Chondrocyte (in vitro differentiated cells): Measurements from ENCODE around the gene CCDC8. TPM values are rescaled to one million over a fixed set of nuclear protein-coding genes. Genes with fewer than 3 reads are reported as not detected.
"Not testable (repeated sequence)": the region's sequence is repeated elsewhere in the genome, so short reads cannot be mapped to it uniquely, and the experiment has no call there.

Source experiments
- DNase-seq: peaks from one replicate; pipeline ENCODE4 v3.0.0; 2021; ENCODE audit warnings: mixed read lengths, low spot score
- H3K27ac Mint-ChIP-seq: one replicate; pipeline ENCODE4 v1.8.0; 2021; ENCODE audit warnings: mild to moderate bottlenecking, moderate library complexity, mixed read lengths; ENCODE audit not compliant: unreplicated experiment
- H3K27me3 Mint-ChIP-seq: 2 replicates; pipeline ENCODE4 v1.8.0; 2021; ENCODE audit warnings: low read depth, mixed read lengths
- H3K36me3 Mint-ChIP-seq: 2 replicates; pipeline ENCODE4 v1.8.0; 2021; ENCODE audit warnings: low read depth, mixed read lengths
- H3K4me1 Mint-ChIP-seq: 2 replicates; pipeline ENCODE4 v1.8.0; 2021; ENCODE audit warnings: low read depth, mild to moderate bottlenecking, mixed read lengths
- H3K4me3 Mint-ChIP-seq: one replicate; pipeline ENCODE4 v1.8.0; 2021; ENCODE audit warnings: mild to moderate bottlenecking, moderate library complexity, mixed read lengths; ENCODE audit not compliant: unreplicated experiment
- H3K9me3 Mint-ChIP-seq: 2 replicates; pipeline ENCODE4 v1.8.0; 2021; ENCODE audit warnings: low read depth, mixed read lengths
- total RNA-seq: library from RNA; stranded (reverse); gene quantifications from 3 replicates; pipeline ENCODE4 v1.2.1, GENCODE V29; 2021
- TF ChIP-seq, protein P1 (sequence below): fragments of 200-600 bp; sonication (generic); IDR thresholded peaks from 2 replicates; pipeline ENCODE4 v1.5.0; 2021; ENCODE audit warnings: antibody characterized with exemption, mild to moderate bottlenecking, moderate library complexity

CCDC8 gene
- total RNA-seq, 1 donor from 2014 or later, result 39.3 TPM

DNA sequence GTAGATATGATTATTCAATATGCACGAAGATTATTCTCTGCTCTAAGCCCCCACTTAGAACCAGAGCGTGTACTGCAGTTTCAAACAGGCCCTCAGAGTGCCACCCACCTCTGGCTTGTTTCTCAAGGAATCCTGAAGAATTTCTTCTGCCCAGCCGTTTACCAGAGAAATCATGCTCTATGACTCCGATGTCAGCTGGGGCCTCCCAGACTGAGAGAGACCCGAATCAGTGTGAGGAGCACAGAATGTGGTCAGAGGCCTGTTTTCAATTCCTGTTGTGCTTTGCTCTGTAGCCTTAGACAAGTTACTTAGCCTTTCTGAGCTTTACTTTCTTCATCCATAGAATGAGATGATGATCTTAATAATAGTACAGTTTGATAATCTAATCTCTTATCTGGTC, 9.8 kb upstream of the CCDC8 start:
- no peak for DNase-seq
- no peak overlapping the region for H3K4me3 Mint-ChIP-seq
- H3K36me3 Mint-ChIP-seq, result no peaks in the 10 kb centered on the region
- H3K27me3 Mint-ChIP-seq, result no peaks in the 10 kb centered on the region
- no peaks in the 10 kb centered on the region for H3K9me3 Mint-ChIP-seq
- H3K27ac Mint-ChIP-seq, result no peak overlapping the region
- TF ChIP-seq, protein P1, sequence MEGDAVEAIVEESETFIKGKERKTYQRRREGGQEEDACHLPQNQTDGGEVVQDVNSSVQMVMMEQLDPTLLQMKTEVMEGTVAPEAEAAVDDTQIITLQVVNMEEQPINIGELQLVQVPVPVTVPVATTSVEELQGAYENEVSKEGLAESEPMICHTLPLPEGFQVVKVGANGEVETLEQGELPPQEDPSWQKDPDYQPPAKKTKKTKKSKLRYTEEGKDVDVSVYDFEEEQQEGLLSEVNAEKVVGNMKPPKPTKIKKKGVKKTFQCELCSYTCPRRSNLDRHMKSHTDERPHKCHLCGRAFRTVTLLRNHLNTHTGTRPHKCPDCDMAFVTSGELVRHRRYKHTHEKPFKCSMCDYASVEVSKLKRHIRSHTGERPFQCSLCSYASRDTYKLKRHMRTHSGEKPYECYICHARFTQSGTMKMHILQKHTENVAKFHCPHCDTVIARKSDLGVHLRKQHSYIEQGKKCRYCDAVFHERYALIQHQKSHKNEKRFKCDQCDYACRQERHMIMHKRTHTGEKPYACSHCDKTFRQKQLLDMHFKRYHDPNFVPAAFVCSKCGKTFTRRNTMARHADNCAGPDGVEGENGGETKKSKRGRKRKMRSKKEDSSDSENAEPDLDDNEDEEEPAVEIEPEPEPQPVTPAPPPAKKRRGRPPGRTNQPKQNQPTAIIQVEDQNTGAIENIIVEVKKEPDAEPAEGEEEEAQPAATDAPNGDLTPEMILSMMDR, result no peak
- peaks cover 16% of the 10 kb centered on the region for H3K4me1 Mint-ChIP-seq

DNA sequence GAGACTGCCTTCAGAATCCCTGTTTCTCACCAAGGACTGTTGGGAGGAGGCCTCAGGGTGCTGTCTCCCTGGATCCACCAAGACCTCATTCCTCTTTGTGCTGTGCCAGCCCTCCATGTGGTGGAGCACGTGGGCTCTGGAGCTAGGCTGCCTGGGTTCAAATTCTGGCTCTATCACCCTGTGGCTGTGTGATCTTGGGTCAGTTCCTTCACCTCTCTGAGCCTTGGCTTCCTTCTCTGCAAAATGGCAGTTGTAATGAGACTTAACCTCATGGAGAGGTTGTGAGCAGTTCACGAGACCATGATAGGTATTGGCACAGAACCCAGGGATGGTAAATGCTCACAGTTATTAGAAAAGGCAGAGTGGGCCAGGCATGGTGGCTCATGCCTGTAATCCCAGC, 9.0 kb upstream of the CCDC8 start:
- H3K9me3 Mint-ChIP-seq, result no peaks in the 10 kb centered on the region
- H3K4me3 Mint-ChIP-seq, result no peak overlapping the region
- DNase-seq, result no peak
- TF ChIP-seq, protein P1, result no peak
- peaks cover 17% of the 10 kb centered on the region for H3K4me1 Mint-ChIP-seq
- no peak overlapping the region for H3K27ac Mint-ChIP-seq
- H3K27me3 Mint-ChIP-seq, result no peaks in the 10 kb centered on the region
- no peaks in the 10 kb centered on the region for H3K36me3 Mint-ChIP-seq

DNA sequence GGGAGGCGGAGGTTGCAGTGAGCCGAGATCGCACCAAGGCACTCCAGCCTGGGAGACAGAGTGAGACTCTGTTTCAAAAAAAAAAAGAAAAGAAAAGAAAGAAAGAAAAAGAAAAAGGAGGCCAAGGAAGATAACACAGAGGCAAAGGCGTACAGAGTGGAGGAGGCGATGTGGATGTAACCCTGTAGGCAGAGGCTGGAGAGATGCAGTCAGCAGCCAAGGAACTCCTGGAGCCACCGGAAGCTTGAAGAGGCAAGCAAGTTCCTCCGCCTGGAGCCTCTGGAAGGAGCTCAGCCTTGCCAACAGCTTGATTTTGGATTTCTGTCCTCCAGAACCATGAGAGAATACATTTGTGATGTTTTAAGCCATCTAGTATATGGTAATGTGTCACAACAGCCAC, 6.7 kb upstream of the CCDC8 start:
- Mint-ChIP-seq H3K9me3 (no peaks in the 10 kb centered on the region), H3K4me3 (no peak overlapping the region), H3K36me3 (no peaks in the 10 kb centered on the region), H3K4me1 (peaks cover 24% of the 10 kb centered on the region), H3K27ac (no peak overlapping the region), H3K27me3 (no peaks in the 10 kb centered on the region)
- TF ChIP-seq, protein P1, result no peak
- no peak for DNase-seq

DNA sequence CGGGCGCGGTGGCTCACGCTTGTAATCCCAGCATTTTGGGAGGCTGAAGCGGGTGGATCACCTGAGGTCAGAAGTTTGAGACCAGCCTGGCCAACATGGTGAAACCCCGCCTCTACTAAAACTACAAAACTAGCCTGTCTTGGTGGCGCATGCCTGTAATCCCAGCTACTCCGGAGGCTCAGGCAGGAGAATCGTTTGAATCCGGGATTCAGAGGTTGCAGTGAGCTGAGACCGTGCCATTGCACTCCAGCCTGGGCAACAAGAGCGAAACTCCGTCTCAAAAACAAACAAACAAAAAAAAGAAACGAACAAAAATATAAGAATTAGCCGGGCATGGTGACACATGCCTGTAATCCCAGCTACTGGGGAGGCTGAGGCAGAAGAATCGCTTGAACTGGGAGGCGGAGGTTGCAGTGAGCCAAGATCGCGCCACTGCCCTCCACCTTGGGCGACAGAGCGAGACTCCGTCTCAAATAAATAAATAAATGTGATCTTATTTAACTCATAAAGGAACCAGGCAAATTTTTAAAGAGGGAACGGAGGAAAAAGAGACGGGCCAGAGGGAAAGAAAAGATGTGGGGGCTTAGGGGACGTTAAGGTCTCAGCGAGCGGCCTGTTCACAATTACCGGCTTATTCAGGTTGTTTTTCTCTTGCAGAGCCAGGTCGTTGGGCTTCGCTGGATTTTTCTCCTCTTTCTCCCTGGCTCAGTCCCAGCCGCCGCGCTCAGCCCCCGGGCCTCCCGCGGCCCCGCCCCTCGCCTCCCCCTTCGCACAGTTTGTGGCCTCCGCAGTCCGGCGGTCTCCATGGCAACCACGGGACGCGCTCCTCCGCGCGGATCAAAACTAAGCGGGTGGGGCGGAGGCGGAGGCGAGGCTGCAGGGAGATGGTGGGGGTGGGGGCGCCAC, 2.7 kb upstream of the CCDC8 start:
- Mint-ChIP-seq H3K4me1 (peaks cover 52% of the 10 kb centered on the region), H3K4me3 (peak overlapping the region; percentile 70), H3K27ac (peak overlapping the region; percentile 91)
- not testable (repeated sequence) for H3K9me3 Mint-ChIP-seq, H3K27me3 Mint-ChIP-seq, H3K36me3 Mint-ChIP-seq
- DNase-seq, result peak; percentile 98

DNA sequence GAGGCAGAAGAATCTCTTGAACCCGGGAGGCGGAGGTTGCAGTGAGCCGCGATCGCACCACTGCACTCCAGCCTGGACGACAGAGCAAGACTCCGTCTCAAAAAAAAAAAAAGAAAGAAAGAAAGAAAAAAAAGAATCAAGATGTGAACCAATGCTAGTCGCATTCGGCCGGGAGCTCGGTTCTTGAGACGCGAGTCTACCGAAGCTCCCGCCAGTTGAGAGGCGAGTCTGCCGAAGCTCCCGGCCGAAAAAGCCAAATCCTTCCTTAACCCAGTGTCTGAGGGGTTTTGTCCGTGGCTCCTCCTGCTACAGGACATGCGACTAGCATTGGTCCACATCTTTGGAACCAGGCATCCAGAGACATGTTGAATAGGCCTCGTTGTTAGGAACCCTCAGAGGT, 1.5 kb upstream of the CCDC8 start:
- H3K27ac Mint-ChIP-seq, H3K4me3 Mint-ChIP-seq, H3K9me3 Mint-ChIP-seq, DNase-seq, H3K27me3 Mint-ChIP-seq: not testable (repeated sequence)
- Mint-ChIP-seq H3K36me3 (peaks cover 12% of the 10 kb centered on the region), H3K4me1 (peaks cover 61% of the 10 kb centered on the region)

DNA sequence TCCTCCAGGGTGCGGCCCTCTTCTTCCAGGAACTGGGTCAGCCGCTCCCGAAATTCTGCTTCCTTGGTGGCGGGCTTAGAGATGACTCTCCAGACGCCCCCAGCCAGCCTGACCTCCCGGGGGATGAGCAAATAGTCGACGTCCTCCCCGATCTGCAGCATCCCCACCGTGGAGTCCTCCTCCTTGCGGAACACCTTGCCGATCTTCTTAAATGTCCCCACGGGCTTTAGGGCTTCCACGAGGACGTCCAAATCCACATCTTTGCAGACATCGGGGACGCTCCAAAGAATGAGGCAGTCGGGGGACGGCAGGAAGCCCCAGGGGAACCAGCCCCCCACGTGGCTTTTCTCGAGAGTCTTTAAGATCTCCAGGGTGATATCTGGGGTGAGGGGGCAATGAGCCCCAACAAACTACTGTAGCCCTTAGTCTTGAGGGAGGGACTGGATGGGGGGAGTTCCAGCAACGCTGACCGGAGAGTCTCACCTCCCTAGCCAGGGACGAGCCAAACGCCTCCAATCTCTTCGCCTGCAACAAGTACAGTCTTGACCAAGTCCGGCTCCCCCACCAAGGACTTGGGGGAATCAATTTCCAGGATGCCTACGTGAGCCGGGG, 608 bp downstream of the CCDC8 start:
- no peak for DNase-seq
- Mint-ChIP-seq H3K4me3 (peak overlapping the region; percentile 96), H3K9me3 (no peaks in the 10 kb centered on the region), H3K27ac (peak overlapping the region; percentile 88), H3K27me3 (no peaks in the 10 kb centered on the region), H3K4me1 (peaks cover 77% of the 10 kb centered on the region), H3K36me3 (peaks cover 12% of the 10 kb centered on the region)
- TF ChIP-seq, protein P1, result no peak
